Spleen (tissue), 11 donors: Measurements from ENCODE around the gene SCARB1. TPM values are rescaled to one million over a fixed set of nuclear protein-coding genes. Genes with fewer than 3 reads are reported as not detected.
A peak's percentile ranks its signal among the peaks of the same experiment; 100 is the strongest.

Experiments used
- DNase-seq: peaks from one replicate; pipeline ENCODE4 v3.0.0-alpha.2; 2020
- H3K27ac ChIP-seq, 8 donors: fragments of 200-600 bp; sonication (generic) in 7 of 8; 1 replicate in 4 of 8; 2 replicates in 4 of 8; pipeline versions ENCODE4 v1.5.0 to v1.8.0; 2016 to 2021; ENCODE audit warnings: inconsistent platforms in 4 of 8, mild to moderate bottlenecking in 4 of 8, moderate library complexity in 1 of 8
- H3K27me3 ChIP-seq, 7 donors: fragments of 200-600 bp; sonication (generic) in 6 of 7; replicated peaks in 1 of 7; 1 replicate in 4 of 7; 2 replicates in 3 of 7; pipeline versions ENCODE4 v1.5.0 to v1.8.0; 2016 to 2021; ENCODE audit warnings: inconsistent platforms in 3 of 7, mild to moderate bottlenecking in 1 of 7
- H3K36me3 ChIP-seq, 6 donors: fragments of 200-600 bp; sonication (generic) in 5 of 6; 1 replicate in 4 of 6; 2 replicates in 2 of 6; pipeline versions ENCODE4 v1.5.0 to v1.8.0; 2016 to 2021; ENCODE audit warnings: inconsistent platforms in 2 of 6
- H3K4me1 ChIP-seq, 6 donors: fragments of 200-600 bp; sonication (generic) in 5 of 6; 1 replicate in 3 of 6; 2 replicates in 3 of 6; pipeline versions ENCODE4 v1.5.0 to v1.8.0; 2016 to 2021; ENCODE audit warnings: inconsistent platforms in 3 of 6
- H3K4me3 ChIP-seq, 8 donors: fragments of 200-600 bp; sonication (generic) in 7 of 8; 1 replicate in 4 of 8; 2 replicates in 4 of 8; pipeline versions ENCODE4 v1.5.0 to v1.8.0; 2016 to 2021; ENCODE audit warnings: inconsistent platforms in 4 of 8, mild to moderate bottlenecking in 4 of 8, moderate library complexity in 2 of 8
- H3K9me3 ChIP-seq, 8 donors: fragments of 200-600 bp; sonication (generic) in 7 of 8; 1 replicate in 4 of 8; 2 replicates in 4 of 8; pipeline versions ENCODE4 v1.5.0 to v1.8.0; 2016 to 2021; ENCODE audit warnings: inconsistent platforms in 4 of 8
- CTCF ChIP-seq, 11 experiments: fragments of 200-600 bp in 7 of 11; fragments of 450-650 bp in 4 of 11; sonication (generic) in 4 of 11; IDR thresholded peaks in 8 of 11; conservative IDR thresholded peaks in 3 of 11; 1 replicate in 7 of 11; 2 replicates in 4 of 11; pipeline versions ENCODE4 v1.4.0 to v1.8.0; 2016 to 2021; ENCODE audit warnings: antibody characterized with exemption in 11 of 11, inconsistent platforms in 4 of 11, mild to moderate bottlenecking in 1 of 11
- POLR2A ChIP-seq, 3 donors: fragments of 450-650 bp; IDR thresholded peaks; one replicate each; pipeline ENCODE4 v1.5.1; 2017; ENCODE audit warnings: antibody characterized with exemption in 3 of 3, mild to moderate bottlenecking in 1 of 3
- POLR2AphosphoS5 ChIP-seq, 3 donors: sonication (generic); formaldehyde crosslinking; IDR thresholded peaks; one replicate each; pipeline ENCODE4 v1.5.1; 2017; ENCODE audit warnings: antibody characterized with exemption in 3 of 3
- WGBS, 5 donors: extraction: QIAGEN DNeasy Blood & Tissue Kit in 3 of 5; methylation state at CpG; one replicate each; pipeline versions ENCODE4 v1.1.5 to v1.1.7; 2013 to 2018; 5-methylcytosine and 5-hydroxymethylcytosine counted together
- intact Hi-C: fragments of 100-400 bp; cut with DNase I; formaldehyde crosslinking; loops from one replicate; pipeline ENCODE4 v1.15.0; 2023; ENCODE audit warnings: low total_unique reads
- polyA plus RNA-seq, 3 donors: library from polyadenylated mRNA; stranded (reverse); fragments of 200-250 nt; gene quantifications; one replicate each; pipeline ENCODE4 v1.2.1, GENCODE V29; 2013
- total RNA-seq, 7 donors: library from RNA; depleted of rRNA in 3 of 7; stranded (reverse); fragments of >200 nt in 3 of 7; fragmentation: NEBNext Ultra II Directional in 4 of 7; extraction: Animal tissue kit (Norgen Biotek cat#: 25700) in 4 of 7; gene quantifications; one replicate each; pipeline versions ENCODE4 v1.1.0 to v1.2.1, GENCODE V29; 2016 to 2021
- donor health status: healthy with polysubstance abuse.
- donor health status: DM: no; HTN: no; CAD: no; lungs with moderate emphysema.
- donor health status: DM: no; HTN: no; CAD: no.
- donor health status: Bipolar disorder and iron deficiency.
- donor health status: healthy.
- donor health status: DM: no; HTN: no; CAD: no.
- donor health status: DM: yes; HTN: yes; CAD: no.

Gene SCARB1
- total and polyA plus RNA-seq, 10 donors = 11.9 to 59.3 (median 24.3) TPM

GRCh38 chr12:124856842-124857178 lies 6.9 kb downstream of the SCARB1 start:
- DNase-seq = no peak
- Histone ChIP-seq H3K27ac (no peak overlapping the region), H3K36me3 (no peaks in the 10 kb centered on the region), H3K4me1 (peaks cover 0 to 56% (median 36%) of the 10 kb centered on the region in 6 donors), H3K4me3 (no peak overlapping the region), H3K9me3 (no peaks in the 10 kb centered on the region), H3K27me3 (no peaks in the 10 kb centered on the region)
- TF ChIP-seq POLR2AphosphoS5 (IDR thresholded peaks at IDR 0.05) (no peak), CTCF (IDR thresholded peaks at IDR 0.05 in 8 of 11, conservative IDR thresholded peaks at IDR 0.05 in 3 of 11) (no peak), POLR2A (IDR thresholded peaks at IDR 0.05) (no peak)
- intact Hi-C loops = no loop called here
- 83 to 88% (median 88%) methylated on average over 11 to 14 of the region's 14 CpGs for WGBS, 5 donors

GRCh38 chr12:124856132-124856841 lies 7.4 kb downstream of the SCARB1 start:
- DNase-seq = no peak
- Histone ChIP-seq H3K36me3 (no peaks in the 10 kb centered on the region), H3K27me3 (no peaks in the 10 kb centered on the region), H3K27ac (no peak overlapping the region), H3K9me3 (no peaks in the 10 kb centered on the region), H3K4me3 (no peak overlapping the region), H3K4me1 (peaks cover 0 to 52% (median 34%) of the 10 kb centered on the region in 6 donors)
- intact Hi-C loops = no loop called here
- 47 to 59% (median 51%) methylated on average over 14 to 16 of the region's 16 CpGs for WGBS, 5 donors
- TF ChIP-seq POLR2A (IDR thresholded peaks at IDR 0.05) (no peak), CTCF (IDR thresholded peaks at IDR 0.05 in 8 of 11, conservative IDR thresholded peaks at IDR 0.05 in 3 of 11) (peak in 2 of 11 experiments; percentile 15 to 47)

GRCh38 chr12:124855275-124855957 lies 8.2 kb downstream of the SCARB1 start:
- Histone ChIP-seq H3K27me3 (no peaks in the 10 kb centered on the region), H3K36me3 (no peaks in the 10 kb centered on the region), H3K9me3 (no peaks in the 10 kb centered on the region), H3K4me3 (no peak overlapping the region), H3K27ac (peak overlapping the region in 6 of 8 donors; percentile 14 to 62 (median 30)), H3K4me1 (peaks cover 0 to 52% (median 33%) of the 10 kb centered on the region in 6 donors)
- WGBS, 5 donors = 58 to 77% (median 75%) methylated on average over 15 of the region's 15 CpGs
- DNase-seq = no peak
- intact Hi-C loops = no loop called here
- TF ChIP-seq POLR2AphosphoS5 (IDR thresholded peaks at IDR 0.05) = no peak
- TF ChIP-seq CTCF (IDR thresholded peaks at IDR 0.05 in 8 of 11, conservative IDR thresholded peaks at IDR 0.05 in 3 of 11) = no peak
- TF ChIP-seq POLR2A (IDR thresholded peaks at IDR 0.05) = no peak

- Histone ChIP-seq H3K27ac (peak overlapping the region in 5 of 8 donors; percentile 14 to 62 (median 19)), H3K36me3 (no peaks in the 10 kb centered on the region), H3K9me3 (no peaks in the 10 kb centered on the region), H3K27me3 (no peaks in the 10 kb centered on the region), H3K4me1 (peaks cover 0 to 52% (median 33%) of the 10 kb centered on the region in 6 donors), H3K4me3 (no peak overlapping the region)
- WGBS, 5 donors = 89 to 93% (median 91%) methylated on average over 11 of the region's 11 CpGs
- no peak for DNase-seq
- TF ChIP-seq POLR2AphosphoS5 (IDR thresholded peaks at IDR 0.05) (no peak), POLR2A (IDR thresholded peaks at IDR 0.05) (no peak), CTCF (IDR thresholded peaks at IDR 0.05 in 8 of 11, conservative IDR thresholded peaks at IDR 0.05 in 3 of 11) (no peak)
- intact Hi-C loops = no loop called here
Measured at GRCh38 chr12:124854637-124855184, 9.0 kb downstream of the SCARB1 start.
